GM19193 (cell line): ENCODE results near the gene HOXC10.

Experiments
- POLR2A ChIP-seq: IDR thresholded peaks from 4 replicates; pipeline ENCODE4 v1.6.1; 2011; ENCODE audit not compliant: insufficient read depth, insufficient read length; ENCODE audit errors: extremely low read depth

HOXC10 gene

GRCh38 chr12:54004841-54005530 is 20.0 kb downstream of the HOXC10 start:
- TF ChIP-seq POLR2A = no peak

GRCh38 chr12:54005531-54005852 is 20.5 kb downstream of the HOXC10 start:
- TF ChIP-seq POLR2A = no peak

DNA sequence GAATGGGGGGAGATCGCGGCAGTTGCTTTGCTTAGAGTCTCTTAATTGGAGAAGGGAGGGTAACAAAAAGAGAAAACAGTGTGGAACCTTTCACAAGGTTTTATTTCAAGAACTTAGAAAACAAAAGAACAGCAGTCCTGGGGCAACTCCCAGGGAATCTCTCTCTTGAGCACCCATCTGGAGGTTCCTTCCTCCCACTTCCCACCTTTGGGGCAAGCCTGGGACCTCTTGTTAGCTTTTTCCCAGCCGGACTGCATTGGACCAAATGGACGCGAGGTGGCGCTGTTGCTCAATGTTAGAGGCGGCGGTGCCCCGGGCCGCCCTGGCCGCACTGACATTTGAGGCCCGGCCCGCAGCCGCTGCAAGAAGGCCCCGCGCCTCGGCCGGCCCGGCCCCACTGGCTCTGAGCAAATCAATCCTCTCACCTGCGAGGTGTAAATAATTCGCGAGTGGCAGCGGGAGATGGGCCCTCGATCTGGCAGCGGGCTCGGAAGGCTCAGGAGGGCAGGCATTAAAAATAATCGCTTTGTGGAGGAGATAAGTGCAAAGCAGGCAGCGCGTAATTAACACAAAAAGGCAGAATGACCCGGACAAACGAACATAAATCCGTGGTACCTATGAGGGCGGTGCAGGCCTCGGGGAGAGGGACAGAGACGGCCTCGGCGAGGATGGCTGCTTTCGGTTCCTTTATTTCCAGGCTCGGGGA is 21.1 kb downstream of the HOXC10 start:
- TF ChIP-seq POLR2A = no peak

- TF ChIP-seq POLR2A = no peak
Observed at GRCh38 chr12:54006559-54007220, 21.7 kb downstream of the HOXC10 start.

GRCh38 chr12:54007538-54008259 is 22.8 kb downstream of the HOXC10 start:
- no peak for TF ChIP-seq POLR2A

DNA sequence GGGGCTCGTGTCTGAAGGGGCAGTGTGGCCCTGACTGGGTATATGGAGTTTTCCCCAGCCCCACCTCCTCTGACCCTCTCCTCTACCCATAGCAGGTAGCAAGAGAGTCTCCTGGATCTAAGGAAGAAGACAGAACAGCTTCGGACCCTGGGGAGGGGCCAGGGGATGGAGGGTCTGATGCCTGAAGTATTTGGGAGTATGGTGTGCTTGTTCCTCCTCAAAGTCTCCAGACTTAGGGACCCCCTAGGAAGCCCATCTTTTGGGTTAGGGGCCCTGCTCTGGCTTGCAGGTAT is 23.3 kb downstream of the HOXC10 start:
- TF ChIP-seq POLR2A = no peak

DNA sequence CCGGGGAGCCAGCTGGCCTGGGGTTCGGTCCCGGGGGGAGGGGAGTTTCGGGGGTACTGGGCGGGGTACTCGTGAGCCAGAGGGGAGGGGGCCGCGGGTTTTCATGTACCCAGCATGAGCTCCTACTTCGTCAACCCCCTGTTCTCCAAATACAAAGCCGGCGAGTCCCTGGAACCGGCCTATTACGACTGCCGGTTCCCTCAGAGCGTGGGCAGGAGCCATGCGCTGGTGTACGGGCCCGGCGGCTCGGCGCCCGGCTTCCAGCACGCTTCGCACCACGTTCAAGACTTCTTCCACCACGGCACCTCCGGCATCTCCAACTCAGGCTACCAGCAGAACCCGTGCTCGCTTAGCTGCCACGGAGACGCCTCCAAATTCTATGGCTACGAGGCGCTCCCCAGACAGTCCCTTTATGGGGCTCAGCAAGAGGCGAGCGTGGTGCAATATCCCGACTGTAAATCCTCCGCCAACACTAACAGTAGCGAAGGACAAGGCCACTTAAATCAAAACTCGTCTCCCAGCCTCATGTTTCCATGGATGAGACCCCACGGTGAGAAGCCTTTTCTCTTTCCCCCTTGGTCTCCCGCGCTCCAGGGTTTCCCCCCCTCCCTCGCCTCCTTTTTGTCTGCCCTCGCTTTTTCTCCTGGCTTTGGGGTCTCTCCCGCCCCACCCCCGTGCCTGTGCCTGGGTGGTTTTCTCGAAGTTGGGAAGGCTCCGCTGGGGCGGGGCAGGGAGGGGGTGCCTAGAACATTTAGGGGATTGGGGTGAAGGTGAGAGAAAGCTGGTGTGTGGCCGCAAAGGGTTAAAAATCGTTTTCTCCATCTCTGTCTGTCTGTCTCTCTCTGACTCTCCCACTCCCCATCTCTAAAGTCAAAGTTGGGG is 24.5 kb downstream of the HOXC10 start:
- TF ChIP-seq POLR2A = no peak

DNA sequence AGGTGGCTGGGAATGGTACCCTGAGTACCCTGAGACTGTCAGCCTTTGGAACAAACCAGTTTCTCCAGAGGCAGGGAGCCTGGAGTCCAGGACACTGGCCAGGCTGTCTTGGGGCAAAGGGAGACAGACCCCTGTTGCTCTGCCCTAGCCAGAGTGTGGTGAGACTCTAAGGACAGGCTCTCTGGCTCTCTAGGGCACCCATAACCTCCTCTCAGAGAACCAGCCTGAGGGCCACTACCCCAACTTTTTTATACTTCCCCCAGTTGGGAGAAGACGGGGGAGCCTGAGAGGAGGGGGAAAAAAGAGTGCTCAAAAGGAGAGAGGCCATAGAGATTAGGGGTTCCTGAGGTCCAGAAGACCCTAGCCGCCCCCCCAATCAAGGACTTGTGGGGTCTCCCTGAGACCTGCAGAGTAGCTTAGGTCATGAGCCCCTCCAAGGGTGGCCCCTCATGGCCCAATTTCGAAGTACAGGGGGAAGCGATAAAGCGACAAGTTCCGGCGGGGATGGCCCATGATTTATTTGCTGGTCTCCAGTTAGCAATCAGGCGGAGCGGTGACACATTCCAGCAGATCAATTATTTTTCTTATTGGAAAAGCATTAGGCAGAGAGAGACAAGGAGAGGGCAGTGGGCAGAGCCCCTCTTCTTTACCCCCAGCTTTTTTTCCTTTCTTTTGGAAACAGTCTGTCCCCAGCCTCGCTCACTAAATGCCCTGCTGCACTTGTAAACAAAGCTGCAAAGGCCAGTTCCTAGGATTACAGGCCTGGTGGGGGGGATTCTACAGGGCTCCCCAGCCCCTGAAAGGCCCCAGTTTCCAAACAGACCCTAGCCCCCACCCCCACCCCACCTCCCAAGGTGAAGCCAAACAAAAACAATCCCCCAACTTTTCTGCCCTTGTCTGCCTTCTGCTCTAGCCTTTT is 25.4 kb downstream of the HOXC10 start:
- no peak for TF ChIP-seq POLR2A

- no peak for TF ChIP-seq POLR2A
Observed at GRCh38 chr12:54010972-54011664, 26.2 kb downstream of the HOXC10 start.

GRCh38 chr12:54011665-54012532 is 27.0 kb downstream of the HOXC10 start:
- TF ChIP-seq POLR2A = no peak

- TF ChIP-seq POLR2A = no peak
Observed at GRCh38 chr12:54012631-54013409, 27.9 kb downstream of the HOXC10 start.
